Endodermal cell (in vitro differentiated cells): ENCODE data around the gene KRT74. TPM values are rescaled to one million over a fixed set of nuclear protein-coding genes. Genes with fewer than 3 reads are reported as not detected.

Experiments
- DNase-seq: peaks from one replicate; pipeline ENCODE4 v3.0.0-alpha.2; 2017
- H3K27ac ChIP-seq: 2 replicates; pipeline ENCODE4 v1.5.1; 2013; ENCODE audit warnings: mild to moderate bottlenecking, low read depth, low read length, moderate library complexity
- H3K27me3 ChIP-seq: 2 replicates; pipeline ENCODE4 v1.6.1; 2013; ENCODE audit warnings: mild to moderate bottlenecking, low read length, moderate library complexity; ENCODE audit not compliant: insufficient read depth, control insufficient read depth, poor library complexity, severe bottlenecking
- H3K36me3 ChIP-seq: 2 replicates; pipeline ENCODE4 v1.7.0; 2013; ENCODE audit warnings: mild to moderate bottlenecking, low read length, moderate library complexity; ENCODE audit not compliant: control insufficient read depth, insufficient read depth
- H3K4me1 ChIP-seq: one replicate; pipeline ENCODE4 v1.7.0; 2013; ENCODE audit warnings: low read length; ENCODE audit not compliant: control insufficient read depth, insufficient read depth
- H3K4me3 ChIP-seq: 2 replicates; pipeline ENCODE4 v1.5.1; 2013; ENCODE audit warnings: mild to moderate bottlenecking, low read length, moderate library complexity
- H3K9ac ChIP-seq: 2 replicates; pipeline ENCODE4 v1.6.1; 2013; ENCODE audit warnings: mild to moderate bottlenecking, low read length, moderate library complexity; ENCODE audit not compliant: poor library complexity, severe bottlenecking; ENCODE audit errors: extremely low read depth
- H3K9me3 ChIP-seq: 2 replicates; pipeline ENCODE4 v1.6.1; 2013; ENCODE audit warnings: mild to moderate bottlenecking, low read length, moderate library complexity; ENCODE audit not compliant: control insufficient read depth
- H3K27ac Mint-ChIP-seq: 2 replicates; pipeline ENCODE4 v1.8.0; 2020; ENCODE audit warnings: mixed read lengths
- H3K27me3 Mint-ChIP-seq: 2 replicates; pipeline ENCODE4 v1.8.0; 2021; ENCODE audit warnings: mild to moderate bottlenecking, mixed read lengths; ENCODE audit not compliant: insufficient read depth
- H3K36me3 Mint-ChIP-seq: 2 replicates; pipeline ENCODE4 v1.8.0; 2020; ENCODE audit warnings: low read depth, mixed read lengths
- H3K4me1 Mint-ChIP-seq: 2 replicates; pipeline ENCODE4 v1.8.0; 2020; ENCODE audit warnings: mixed read lengths
- H3K4me3 Mint-ChIP-seq: 2 replicates; pipeline ENCODE4 v1.8.0; 2020; ENCODE audit warnings: mild to moderate bottlenecking, moderate library complexity, mixed read lengths
- H3K9me3 Mint-ChIP-seq: 2 replicates; pipeline ENCODE4 v1.8.0; 2020; ENCODE audit warnings: mild to moderate bottlenecking, mixed read lengths
- CTCF ChIP-seq: fragments of 200-600 bp; sonication (generic); conservative IDR thresholded peaks from 2 replicates; pipeline ENCODE4 v1.5.0; 2021; ENCODE audit warnings: antibody characterized with exemption, mild to moderate bottlenecking
- WGBS, 2 experiments: methylation state at CpG; one replicate each; pipeline versions ENCODE4 v1.1.5 to v1.1.7; 2013; ENCODE audit warnings: missing lambda C conversion rate in 2 of 2, mixed read lengths in 1 of 2; ENCODE audit not compliant: insufficient coverage in 1 of 2, insufficient read length in 1 of 2; 5-methylcytosine and 5-hydroxymethylcytosine counted together
- total RNA-seq, 2 donors: library from RNA; stranded (reverse); fragmentation: NEBNext Ultra II Directional in 1 of 2; extraction: Animal tissue kit (Norgen Biotek cat#: 25700) in 1 of 2; gene quantifications; 2 replicates in 1 of 2; 3 replicates in 1 of 2; pipeline ENCODE4 v1.2.1, GENCODE V29; 2021

Gene KRT74
- total RNA-seq, 2 donors from 2014 or later: not detected

DNA sequence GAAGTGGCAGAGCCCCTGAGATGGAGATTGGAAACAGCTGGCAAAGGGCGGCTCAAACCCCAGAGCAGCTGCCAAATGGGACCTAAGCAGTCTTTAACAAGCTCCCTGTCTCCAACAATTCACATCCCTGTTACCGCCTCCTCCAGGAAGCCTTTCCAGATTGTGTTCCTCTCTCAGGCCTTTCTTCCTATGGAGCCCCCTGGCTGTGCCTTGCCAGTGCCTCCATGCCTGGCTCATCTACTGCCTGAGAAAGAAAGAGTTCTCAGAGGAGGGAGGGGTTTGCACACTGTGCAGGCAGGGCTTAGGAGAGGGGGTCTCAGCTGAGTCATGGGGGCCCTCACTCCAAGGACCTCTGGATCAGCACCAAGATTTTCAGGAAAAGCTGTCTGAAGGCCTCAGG is 8.8 kb upstream of the KRT74 start:
- Histone ChIP-seq H3K4me3 (no peak overlapping the region), H3K27me3 (no peaks in the 10 kb centered on the region), H3K4me1 (no peaks in the 10 kb centered on the region), H3K9me3 (no peaks in the 10 kb centered on the region), H3K36me3 (no peaks in the 10 kb centered on the region), H3K9ac (no peak overlapping the region), H3K27ac (no peak overlapping the region)
- H3K4me3 Mint-ChIP-seq: no peak overlapping the region
- H3K27ac Mint-ChIP-seq: no peak overlapping the region
- WGBS, 2 experiments: 71% methylated on average over 2 of the region's 2 CpGs; no CpG with 5 or more reads in 1 of the 2 experiments
- TF ChIP-seq CTCF: no peak
- peaks cover 18% of the 10 kb centered on the region for H3K27me3 Mint-ChIP-seq
- H3K9me3 Mint-ChIP-seq: no peaks in the 10 kb centered on the region
- no peaks in the 10 kb centered on the region for H3K36me3 Mint-ChIP-seq
- peak; percentile 61 for DNase-seq
- H3K4me1 Mint-ChIP-seq: peaks cover 4% of the 10 kb centered on the region

DNA sequence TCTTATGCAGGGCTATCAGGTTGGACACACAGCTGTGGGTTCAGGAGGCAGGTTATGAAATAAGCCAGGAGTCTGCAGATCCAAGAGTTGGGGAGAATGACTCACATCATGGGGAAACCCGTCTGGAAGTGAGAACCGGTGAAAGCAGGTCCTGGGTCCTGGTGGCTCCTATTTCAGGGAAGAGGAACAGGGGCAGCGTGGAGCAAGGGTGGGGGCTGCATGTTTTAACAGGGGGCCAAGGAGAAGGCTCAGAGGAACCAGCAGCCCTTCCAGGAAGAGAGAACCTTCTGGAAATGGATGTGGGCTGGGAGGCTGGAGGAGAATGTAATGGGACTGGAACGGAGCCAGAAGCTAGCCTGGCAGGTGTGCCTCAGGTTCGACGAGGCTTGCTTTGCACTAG is 7.8 kb upstream of the KRT74 start:
- Mint-ChIP-seq H3K9me3 (no peaks in the 10 kb centered on the region), H3K4me3 (no peak overlapping the region), H3K4me1 (peaks cover 4% of the 10 kb centered on the region), H3K27ac (no peak overlapping the region), H3K36me3 (no peaks in the 10 kb centered on the region), H3K27me3 (peaks cover 11% of the 10 kb centered on the region)
- no peaks in the 10 kb centered on the region for H3K36me3 ChIP-seq
- H3K27me3 ChIP-seq: no peaks in the 10 kb centered on the region
- H3K9ac ChIP-seq: no peak overlapping the region
- H3K4me3 ChIP-seq: no peak overlapping the region
- WGBS, 2 experiments: 94% methylated on average over 6 of the region's 6 CpGs; no CpG with 5 or more reads in 1 of the 2 experiments
- DNase-seq: peak; percentile 36
- TF ChIP-seq CTCF: no peak
- H3K4me1 ChIP-seq: no peaks in the 10 kb centered on the region
- no peaks in the 10 kb centered on the region for H3K9me3 ChIP-seq
- no peak overlapping the region for H3K27ac ChIP-seq

GRCh38 chr12:52581066-52581465 is 7.4 kb upstream of the KRT74 start:
- no peaks in the 10 kb centered on the region for H3K27me3 ChIP-seq
- no peaks in the 10 kb centered on the region for H3K9me3 ChIP-seq
- no peaks in the 10 kb centered on the region for H3K4me1 ChIP-seq
- 92 to 98% methylated on average over 6 to 7 of the region's 7 CpGs for WGBS, 2 experiments
- H3K27me3 Mint-ChIP-seq: peaks cover 11% of the 10 kb centered on the region
- no peaks in the 10 kb centered on the region for H3K36me3 Mint-ChIP-seq
- TF ChIP-seq CTCF: no peak
- H3K9me3 Mint-ChIP-seq: no peaks in the 10 kb centered on the region
- H3K27ac ChIP-seq: no peak overlapping the region
- no peak overlapping the region for H3K27ac Mint-ChIP-seq
- H3K4me3 ChIP-seq: no peak overlapping the region
- H3K4me1 Mint-ChIP-seq: peaks cover 4% of the 10 kb centered on the region
- no peaks in the 10 kb centered on the region for H3K36me3 ChIP-seq
- H3K9ac ChIP-seq: no peak overlapping the region
- DNase-seq: no peak
- no peak overlapping the region for H3K4me3 Mint-ChIP-seq
